GM18861 (cell line): ENCODE measurements around the gene PSMC4.

Source experiments
- ATAC-seq: cut with Tn5 transposase; IDR thresholded peaks from one replicate; pipeline ENCODE4 v1.9.1; 2021; ENCODE audit not compliant: unreplicated experiment

PSMC4 gene

DNA sequence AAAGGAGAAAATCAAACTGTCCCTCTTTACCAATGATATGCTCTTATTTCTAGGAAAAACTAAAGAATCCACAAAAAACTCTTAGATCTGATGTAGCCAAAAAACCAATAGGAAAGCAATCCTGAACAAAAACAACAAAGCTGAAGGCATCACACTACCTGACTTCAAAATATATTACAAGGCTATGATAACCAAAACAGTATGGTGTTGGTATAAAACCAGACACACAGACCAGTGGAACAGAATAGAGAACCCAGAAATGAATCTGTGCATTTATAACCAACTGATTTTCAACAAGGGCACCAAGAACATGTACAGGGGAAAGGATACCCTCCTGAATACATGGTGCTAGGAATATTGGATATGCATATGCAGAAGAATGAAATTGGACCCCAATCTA is 16.2 kb downstream of the PSMC4 start:
- no peak for ATAC-seq

- ATAC-seq = no peak
These were observed 16.6 kb downstream of the PSMC4 start for GRCh38 chr19:39987596-39987995.

DNA sequence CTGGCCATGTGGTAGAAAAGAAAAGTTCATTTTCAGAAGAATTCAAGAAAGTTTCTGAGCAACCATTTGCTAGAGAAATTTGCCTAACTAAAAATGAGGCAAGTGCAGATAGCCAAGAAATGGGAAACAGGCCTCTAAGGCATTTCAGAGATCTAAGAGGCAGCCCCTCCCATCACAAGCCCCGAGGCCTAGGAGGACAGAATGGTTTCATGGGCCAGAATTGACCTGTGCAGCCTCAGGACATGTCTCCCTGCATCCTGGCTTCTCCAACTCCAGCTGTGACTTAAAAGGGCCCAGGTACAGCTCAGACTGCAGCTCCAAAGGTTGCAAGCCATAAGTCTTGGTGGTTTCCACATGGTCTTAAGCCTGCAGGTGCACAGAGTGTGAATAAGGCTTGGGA is 22.6 kb downstream of the PSMC4 start:
- ATAC-seq = no peak

DNA sequence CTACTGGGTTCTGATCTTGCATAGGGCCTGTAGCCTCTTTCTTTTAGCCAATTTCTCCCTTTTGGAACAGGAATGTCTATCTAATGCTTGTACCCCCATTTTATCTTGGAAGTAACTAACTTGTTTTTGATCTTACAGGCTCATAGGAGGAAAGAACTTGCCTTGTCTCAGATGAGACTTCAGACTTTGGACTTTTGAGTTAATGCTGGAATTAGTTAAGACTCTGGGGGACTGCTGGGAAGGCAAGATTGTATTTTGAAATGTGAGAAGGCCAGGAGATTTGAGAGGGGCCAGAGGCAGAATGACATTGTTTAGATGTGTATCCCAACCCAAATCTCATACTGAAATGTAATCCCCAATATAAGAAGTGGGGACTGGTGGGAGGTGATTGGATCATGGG is 23.4 kb downstream of the PSMC4 start:
- ATAC-seq = no peak

DNA sequence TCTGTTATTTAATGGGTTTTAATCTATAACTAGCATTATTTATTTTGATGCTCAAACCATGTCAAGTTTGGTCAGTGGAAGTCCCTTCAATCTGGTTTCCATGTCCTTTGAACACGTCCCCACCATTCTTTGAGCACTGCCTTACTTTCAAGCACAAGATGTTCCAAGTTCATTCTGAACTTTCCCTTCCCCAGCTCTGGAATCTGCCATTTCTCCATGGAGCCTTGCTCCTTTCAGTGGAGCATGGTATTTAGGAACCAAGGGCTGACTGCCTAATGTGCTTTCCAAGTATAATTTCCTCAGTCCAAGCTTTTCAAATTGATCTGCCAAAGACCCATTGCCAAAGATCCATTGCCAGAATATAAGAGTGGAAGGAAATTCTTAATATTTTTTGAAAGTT is 24.8 kb downstream of the PSMC4 start:
- ATAC-seq = no peak

GRCh38 chr19:39996218-39996810 is 25.3 kb downstream of the PSMC4 start:
- ATAC-seq = no peak

- ATAC-seq = peak; percentile 83
These were observed 26.1 kb downstream of the PSMC4 start, which contains the start of gene ZNF546 for GRCh38 chr19:39996811-39997637. Gene ZNF546 (plus strand): TSS chr19:39997060. CDS start chr19:39998327, 1,267 bp downstream.

DNA sequence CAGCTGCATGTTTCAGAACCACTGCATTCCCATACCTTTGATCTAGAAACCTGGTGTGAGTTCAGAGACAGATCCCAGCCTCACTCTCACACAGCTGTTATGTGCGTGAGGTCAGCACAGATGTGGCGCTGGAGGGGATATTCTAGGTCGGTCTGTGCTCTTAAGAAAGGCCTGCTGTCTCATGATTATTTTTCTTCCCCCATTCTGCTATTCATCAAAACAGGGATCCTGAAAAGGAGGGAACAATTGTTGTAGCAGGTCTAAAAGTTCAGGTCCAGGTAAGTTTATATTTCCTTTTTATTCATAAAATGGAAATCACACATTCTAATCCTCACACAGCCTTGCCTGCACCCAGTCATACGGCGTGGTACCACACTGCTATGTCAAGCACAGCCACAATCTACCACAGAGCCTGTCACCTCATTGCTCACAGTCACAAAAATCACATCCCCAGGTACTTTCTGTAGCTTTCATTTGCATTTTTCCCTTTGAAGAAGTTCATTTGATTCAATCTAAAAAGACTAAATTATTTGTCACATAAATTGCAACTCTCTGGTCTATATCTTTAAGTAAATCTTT is 26.8 kb downstream of the PSMC4 start:
- ATAC-seq = no peak

GRCh38 chr19:39998501-39998900 is 27.5 kb downstream of the PSMC4 start:
- ATAC-seq = no peak

GRCh38 chr19:40005691-40006272 is 34.8 kb downstream of the PSMC4 start:
- ATAC-seq = no peak

- ATAC-seq = no peak
These were observed 35.3 kb downstream of the PSMC4 start for GRCh38 chr19:40006273-40006691.

DNA sequence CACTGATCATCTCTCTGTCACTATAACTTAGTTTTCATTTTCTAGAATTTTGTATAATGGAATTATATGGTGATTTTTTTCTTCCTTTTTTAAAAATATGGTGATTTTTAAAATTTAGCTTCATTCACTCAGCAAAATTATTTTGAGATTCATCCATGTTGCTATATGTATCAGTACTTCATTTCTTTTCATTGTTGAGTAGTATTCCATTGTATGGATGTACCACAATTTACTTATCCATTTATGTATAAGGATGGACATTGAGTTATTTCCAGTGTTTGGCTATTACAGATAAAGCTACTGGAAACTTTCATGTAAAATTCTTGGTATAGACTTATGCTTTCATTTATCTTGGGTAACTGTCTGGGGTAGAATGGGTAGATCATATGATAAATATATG is 38.7 kb downstream of the PSMC4 start:
- no peak for ATAC-seq

DNA sequence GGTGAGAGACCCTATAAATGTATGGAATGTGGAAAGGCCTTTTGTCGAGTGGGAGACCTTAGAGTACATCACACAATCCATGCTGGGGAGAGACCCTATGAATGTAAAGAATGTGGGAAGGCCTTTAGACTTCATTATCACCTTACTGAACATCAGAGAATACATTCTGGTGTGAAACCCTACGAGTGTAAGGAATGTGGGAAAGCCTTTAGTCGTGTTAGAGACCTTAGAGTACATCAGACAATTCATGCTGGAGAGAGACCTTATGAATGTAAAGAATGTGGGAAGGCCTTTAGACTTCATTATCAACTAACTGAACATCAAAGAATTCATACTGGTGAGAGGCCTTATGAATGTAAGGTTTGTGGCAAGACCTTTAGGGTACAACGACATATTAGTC is 43.0 kb downstream of the PSMC4 start:
- ATAC-seq = no peak

DNA sequence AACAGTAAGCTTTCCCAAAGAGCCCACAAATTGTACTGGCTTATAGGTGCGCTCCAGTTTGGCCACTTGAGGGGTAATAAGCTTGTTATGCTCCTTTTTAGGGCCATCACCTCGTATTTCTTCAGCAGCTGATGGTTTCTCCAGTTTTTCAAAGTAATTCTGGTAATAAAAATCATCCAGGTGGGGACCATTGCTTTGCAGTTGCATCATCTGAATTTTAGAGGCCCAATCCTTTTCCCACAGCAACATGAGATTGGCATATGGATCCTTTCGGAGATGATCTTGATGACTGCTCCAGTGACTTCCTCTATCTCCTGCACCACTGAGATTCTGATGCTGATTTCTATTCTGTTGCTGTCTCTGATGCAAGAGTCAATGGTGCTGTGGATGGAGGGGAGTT is 53.0 kb downstream of the PSMC4 start:
- no peak for ATAC-seq

DNA sequence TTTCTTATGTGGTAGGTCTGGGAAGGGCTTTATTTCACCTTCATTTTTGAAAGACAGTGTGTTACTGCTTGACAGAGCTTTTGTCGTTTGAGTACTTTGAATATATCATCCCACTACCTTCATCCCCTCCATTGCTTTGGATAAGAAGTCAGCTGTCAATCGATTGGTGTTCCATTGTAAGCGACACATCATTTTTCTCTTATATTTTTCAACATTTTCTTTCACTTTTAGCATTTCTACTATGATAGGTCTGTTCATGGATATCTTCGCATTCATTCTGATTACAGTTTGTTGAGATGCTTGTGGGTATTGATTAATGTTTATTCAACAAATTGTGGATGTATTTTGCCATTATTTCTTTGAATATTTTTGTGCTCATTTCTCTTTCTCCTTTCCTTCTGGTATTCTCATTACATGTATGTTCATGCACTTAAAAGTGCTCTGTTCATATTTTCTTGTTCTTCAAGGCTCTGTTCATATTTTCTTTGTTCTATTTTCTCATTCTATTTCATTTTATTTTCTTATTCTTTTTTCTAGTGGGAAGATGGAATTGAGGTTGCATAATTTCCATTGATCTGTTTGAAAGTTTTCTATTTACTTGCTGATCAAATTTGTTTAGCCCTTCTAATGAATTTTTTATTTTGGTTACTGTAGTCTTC is 55.1 kb downstream of the PSMC4 start:
- no peak for ATAC-seq

GRCh38 chr19:40026597-40026970 is 55.6 kb downstream of the PSMC4 start:
- ATAC-seq = no peak
